ENCODE results near the gene SLF2. TPM values are rescaled to one million over a fixed set of nuclear protein-coding genes. Genes with fewer than 3 reads are reported as not detected.

The SLF2 gene
- total and polyA plus RNA-seq, 11 donors: 7.5 to 26.9 (median 16.2) TPM

DNA sequence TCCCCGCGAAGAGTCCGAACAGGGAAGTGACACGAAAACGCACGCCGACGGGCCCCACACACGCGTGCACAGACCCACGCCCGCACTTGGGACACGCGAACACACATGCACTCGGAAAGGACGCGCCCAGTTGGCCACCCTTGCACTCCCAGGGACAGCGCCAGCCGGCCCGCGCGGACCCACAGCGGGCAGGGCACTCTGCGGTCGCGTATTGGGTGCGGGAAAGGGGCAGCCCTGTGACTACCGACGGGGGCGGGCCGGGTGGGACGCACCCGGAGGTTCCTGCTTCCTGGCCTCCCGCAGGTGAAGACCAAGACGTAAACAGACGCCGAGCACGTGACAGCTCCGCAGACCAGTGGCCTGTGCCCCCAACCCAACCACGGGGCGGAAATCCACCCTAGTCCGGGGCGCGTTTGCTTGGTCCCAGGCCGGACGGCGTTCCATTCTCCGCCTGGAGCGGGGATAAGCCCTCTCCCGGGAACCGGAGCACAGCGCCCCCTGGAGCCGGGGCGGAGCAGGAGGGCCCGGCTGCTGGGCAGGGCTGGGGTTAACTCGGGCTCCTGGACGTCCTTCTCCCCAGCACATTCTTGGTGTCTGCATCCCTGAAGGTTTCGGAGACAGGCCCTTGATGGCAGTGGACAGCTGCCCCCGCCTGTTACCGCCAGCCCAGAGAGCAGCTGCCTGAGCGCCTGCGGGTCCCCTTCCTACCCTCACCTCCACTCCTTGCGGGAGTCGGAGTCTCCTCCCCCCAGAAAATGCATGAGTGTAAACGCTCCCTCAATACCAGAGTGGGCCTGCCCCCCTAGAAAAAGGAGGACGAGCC is 84.8 kb downstream of the SLF2 start:
- WGBS, 4 donors: 0% methylated on average over 7 to 66 of the region's 66 CpGs
- Histone ChIP-seq H3K4me1 (peaks cover 8 to 50% (median 35%) of the 10 kb centered on the region in 12 donors), H3K4me3 (peak overlapping the region; percentile 62 to 99 (median 89))

DNA sequence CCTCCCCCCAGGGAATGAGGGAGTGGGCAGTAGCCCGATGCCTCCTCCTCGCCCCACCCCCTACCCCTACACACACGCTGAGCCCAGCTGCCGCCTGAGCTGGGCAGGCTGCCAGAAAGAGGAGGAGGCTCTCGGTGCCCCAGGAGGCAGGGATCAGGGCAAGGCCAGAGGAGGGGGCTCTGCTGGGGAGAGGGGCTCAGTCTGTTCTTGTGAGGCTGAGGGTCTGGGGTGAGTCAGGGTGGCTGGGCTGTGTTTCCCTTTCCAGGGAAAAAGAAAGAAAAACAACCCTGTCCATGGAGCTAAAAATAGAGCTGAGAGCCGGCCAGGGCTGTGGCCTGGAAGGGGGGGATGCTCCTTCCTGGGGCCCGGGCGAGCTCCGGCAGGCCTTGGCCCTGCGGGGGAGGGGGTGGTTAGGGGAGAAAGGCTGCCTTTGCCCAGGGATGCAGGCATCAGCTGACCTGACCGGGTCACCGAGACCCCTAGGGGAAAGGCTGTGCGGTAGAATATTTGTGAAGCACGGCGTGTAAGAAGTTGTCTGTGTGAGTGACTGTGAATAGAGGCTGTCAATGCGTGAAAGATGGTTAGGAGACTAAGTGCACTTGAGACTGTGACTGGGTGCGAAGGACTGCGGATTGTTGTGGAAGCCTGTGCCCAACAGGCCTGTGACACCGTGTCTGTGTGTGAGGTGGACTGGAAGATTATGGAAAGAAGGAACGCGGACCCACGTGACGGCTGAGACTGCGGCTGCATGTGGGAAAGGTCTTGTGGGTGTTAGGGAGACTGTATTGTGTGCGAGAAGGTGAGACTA is 85.6 kb downstream of the SLF2 start:
- Histone ChIP-seq H3K9me3 (no peaks in the 10 kb centered on the region), H3K36me3 (peaks cover 0 to 18% (median 14%) of the 10 kb centered on the region in 9 donors), H3K4me3 (peak overlapping the region; percentile 62 to 99 (median 89)), H3K27ac (peak overlapping the region; percentile 93 to 100 (median 100)), H3K4me1 (peaks cover 8 to 58% (median 42%) of the 10 kb centered on the region in 12 donors), H3K27me3 (no peaks in the 10 kb centered on the region)
- peak; percentile 53 to 78 (median 63) for ATAC-seq
- intact Hi-C loops (cut with DNase I): loop anchor here in 6 of 10 donors (1.0 to 10.0 kb wide), 6 partner anchors 14 to 69 kb away; partner anchors contain the start of genes KAZALD1 (in 3 of the 6), PDZD7 (in 1 of the 6) and SFXN3 (in 1 of the 6)
- 1 to 2% (median 1%) methylated on average over 24 to 25 of the region's 25 CpGs for WGBS, 4 donors
- peak; percentile 88 to 94 (median 90) for DNase-seq
- TF ChIP-seq, protein P1, sequence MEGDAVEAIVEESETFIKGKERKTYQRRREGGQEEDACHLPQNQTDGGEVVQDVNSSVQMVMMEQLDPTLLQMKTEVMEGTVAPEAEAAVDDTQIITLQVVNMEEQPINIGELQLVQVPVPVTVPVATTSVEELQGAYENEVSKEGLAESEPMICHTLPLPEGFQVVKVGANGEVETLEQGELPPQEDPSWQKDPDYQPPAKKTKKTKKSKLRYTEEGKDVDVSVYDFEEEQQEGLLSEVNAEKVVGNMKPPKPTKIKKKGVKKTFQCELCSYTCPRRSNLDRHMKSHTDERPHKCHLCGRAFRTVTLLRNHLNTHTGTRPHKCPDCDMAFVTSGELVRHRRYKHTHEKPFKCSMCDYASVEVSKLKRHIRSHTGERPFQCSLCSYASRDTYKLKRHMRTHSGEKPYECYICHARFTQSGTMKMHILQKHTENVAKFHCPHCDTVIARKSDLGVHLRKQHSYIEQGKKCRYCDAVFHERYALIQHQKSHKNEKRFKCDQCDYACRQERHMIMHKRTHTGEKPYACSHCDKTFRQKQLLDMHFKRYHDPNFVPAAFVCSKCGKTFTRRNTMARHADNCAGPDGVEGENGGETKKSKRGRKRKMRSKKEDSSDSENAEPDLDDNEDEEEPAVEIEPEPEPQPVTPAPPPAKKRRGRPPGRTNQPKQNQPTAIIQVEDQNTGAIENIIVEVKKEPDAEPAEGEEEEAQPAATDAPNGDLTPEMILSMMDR (IDR thresholded peaks at IDR 0.05): no peak
- TF ChIP-seq POLR2A (IDR thresholded peaks at IDR 0.05): no peak

More for the DNA sequence above, 84.8 kb downstream of the SLF2 start:
- ATAC-seq: peak; percentile 44 to 61 (median 48)
- Histone ChIP-seq H3K27ac (peak overlapping the region; percentile 93 to 100 (median 100)), H3K9me3 (no peaks in the 10 kb centered on the region), H3K27me3 (no peaks in the 10 kb centered on the region), H3K36me3 (peaks cover 0 to 18% (median 12%) of the 10 kb centered on the region in 9 donors)
- TF ChIP-seq, protein P1 (IDR thresholded peaks at IDR 0.05): peak; percentile 81 to 97 (median 90)
- peak in 1 of 2 donors; percentile 14 for TF ChIP-seq POLR2A (IDR thresholded peaks at IDR 0.05)
- DNase-seq: peak; percentile 81 to 92 (median 82)
- intact Hi-C loops (cut with DNase I): loop anchor here in 6 of 10 donors (1.0 to 10.0 kb wide), 7 partner anchors 15 to 70 kb away; partner anchors contain the start of genes KAZALD1 (in 3 of the 6), PDZD7 (in 1 of the 6) and SFXN3 (in 1 of the 6)

DNA sequence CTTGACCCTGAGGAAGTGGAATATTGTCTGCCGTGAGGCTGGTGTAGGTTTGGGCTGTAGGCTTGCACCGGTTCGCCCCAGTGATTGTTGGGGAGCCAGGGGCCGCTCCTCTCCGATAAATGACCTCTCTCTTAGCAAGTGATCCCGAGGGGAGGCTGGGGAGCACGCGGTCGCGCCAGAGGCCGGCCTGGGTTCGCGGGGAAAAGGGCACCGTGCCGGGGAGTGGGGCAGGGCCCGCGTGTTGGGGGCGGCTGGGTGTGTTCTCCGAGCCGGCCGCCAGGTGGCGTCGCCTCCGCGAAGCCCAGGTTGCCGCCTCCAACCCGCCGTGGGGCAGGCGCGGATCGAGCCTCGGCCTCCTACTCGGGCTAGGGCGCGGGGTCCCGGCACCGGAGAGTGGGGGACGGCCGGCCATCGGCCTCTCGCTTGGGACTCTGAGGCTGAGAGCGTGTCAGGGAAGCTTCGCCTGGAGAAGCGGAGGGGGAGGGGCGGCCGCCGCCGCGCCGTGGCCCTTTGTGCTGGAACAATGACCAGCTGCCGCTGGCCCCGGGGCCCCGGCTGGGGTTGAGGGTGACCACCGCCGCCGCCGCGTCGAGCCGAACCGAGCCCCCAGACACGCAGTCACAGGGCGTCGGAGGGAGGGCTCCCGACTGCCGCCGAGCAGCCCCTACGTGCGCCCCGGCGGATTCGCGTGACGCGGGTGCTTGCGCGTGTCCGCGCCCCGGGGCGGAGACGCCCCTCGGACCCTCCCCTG is 86.4 kb downstream of the SLF2 start:
- Histone ChIP-seq H3K9me3 (no peaks in the 10 kb centered on the region), H3K27ac (peak overlapping the region; percentile 93 to 100 (median 100)), H3K27me3 (no peaks in the 10 kb centered on the region), H3K36me3 (peaks cover 0 to 20% (median 17%) of the 10 kb centered on the region in 9 donors), H3K4me3 (peak overlapping the region; percentile 62 to 99 (median 89)), H3K4me1 (peaks cover 8 to 66% (median 49%) of the 10 kb centered on the region in 12 donors)
- ATAC-seq: peak; percentile 17 to 75 (median 62)
- WGBS, 4 donors: 0 to 1% (median 1%) methylated on average over 8 to 83 of the region's 83 CpGs
- peak; percentile 87 to 93 (median 89) for DNase-seq
- TF ChIP-seq POLR2A (IDR thresholded peaks at IDR 0.05): peak; percentile 60 to 96
- TF ChIP-seq, protein P1 (IDR thresholded peaks at IDR 0.05): peak; percentile 92 to 99 (median 97)
- intact Hi-C loops (cut with DNase I): loop anchor here in 6 of 10 donors (1.0 to 10.0 kb wide), 6 partner anchors 14 to 68 kb away; partner anchors contain the start of genes KAZALD1 (in 3 of the 6), PDZD7 (in 1 of the 6) and SFXN3 (in 1 of the 6)
